ENCODE results near the gene ATP6V0C. TPM values are rescaled to one million over a fixed set of nuclear protein-coding genes. Genes with fewer than 3 reads are reported as not detected.

The ATP6V0C gene
- polyA plus RNA-seq, 4 donors = 74.5 to 298 (median 143) TPM

- H3K4me1 ChIP-seq (ENCODE audit: control insufficient read depth in 3 of 3, insufficient read depth in 2 of 3, low read depth in 1 of 3, low read length in 2 of 3) = peaks cover 3 to 79% (median 15%) of the 10 kb centered on the region in 3 donors
- 12 to 15% (median 15%) methylated on average over 37 to 41 of the region's 41 CpGs for WGBS, 3 donors
- peaks cover 0 to 82% (median 0%) of the 10 kb centered on the region in 3 donors for H3K36me3 ChIP-seq (ENCODE audit: control insufficient read depth in 3 of 3, insufficient read depth in 2 of 3, low read depth in 1 of 3, low read length in 3 of 3)
- peak overlapping the region; percentile 59 to 78 (median 66) for H3K4me3 ChIP-seq (ENCODE audit: low read depth in 1 of 3, low read length in 3 of 3)
- H3K27ac ChIP-seq (ENCODE audit: low read depth in 1 of 3, low read length in 2 of 3) = peak overlapping the region; percentile 24 to 89 (median 60)
- FAIRE-seq (no peak), DNase-seq (peak; percentile 31 to 75)
- no peaks in the 10 kb centered on the region for H3K27me3 ChIP-seq (ENCODE audit: control insufficient read depth in 3 of 3, insufficient read depth in 3 of 3, low read length in 3 of 3)
- H3K9me3 ChIP-seq (ENCODE audit: control insufficient read depth in 2 of 2, insufficient read depth in 1 of 2, low read depth in 1 of 2, low read length in 1 of 2) = no peaks in the 10 kb centered on the region
Observed at GRCh38 chr16:2520784-2521531, 7.2 kb downstream of the ATP6V0C start.

DNA sequence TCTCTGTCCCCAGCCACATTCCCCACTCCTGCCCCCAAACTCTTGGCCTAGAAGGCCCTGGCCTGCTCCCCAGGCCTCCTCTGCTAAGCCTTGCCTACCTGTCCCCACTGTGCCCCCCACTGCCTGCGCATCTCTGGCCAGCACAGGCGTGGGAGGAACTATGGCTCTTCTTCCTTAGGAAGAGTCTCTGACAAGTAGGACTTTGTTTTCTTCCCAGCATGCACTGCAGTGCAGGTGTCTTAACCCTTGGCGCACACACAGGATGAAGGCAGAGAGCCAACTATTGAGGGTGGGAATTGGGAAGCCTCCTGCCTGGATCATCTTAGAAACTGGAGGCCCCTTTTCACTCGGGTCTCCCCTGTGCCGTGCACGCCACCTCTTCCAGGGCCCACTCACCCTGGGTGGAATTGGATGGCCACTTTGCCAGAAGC, 10.1 kb downstream of the ATP6V0C start:
- H3K4me1 ChIP-seq (ENCODE audit: control insufficient read depth in 3 of 3, insufficient read depth in 2 of 3, low read depth in 1 of 3, low read length in 2 of 3) = peaks cover 0 to 72% (median 7%) of the 10 kb centered on the region in 3 donors
- peaks cover 0 to 82% (median 2%) of the 10 kb centered on the region in 3 donors for H3K36me3 ChIP-seq (ENCODE audit: control insufficient read depth in 3 of 3, insufficient read depth in 2 of 3, low read depth in 1 of 3, low read length in 3 of 3)
- no peak for FAIRE-seq
- peak overlapping the region in 2 of 3 donors; percentile 0 to 21 for H3K4me3 ChIP-seq (ENCODE audit: low read depth in 1 of 3, low read length in 3 of 3)
- peak overlapping the region; percentile 65 to 85 (median 74) for H3K27ac ChIP-seq (ENCODE audit: low read depth in 1 of 3, low read length in 2 of 3)
- no peaks in the 10 kb centered on the region for H3K9me3 ChIP-seq (ENCODE audit: control insufficient read depth in 2 of 2, insufficient read depth in 1 of 2, low read depth in 1 of 2, low read length in 1 of 2)
- DNase-seq = peak; percentile 80 to 82
- no peaks in the 10 kb centered on the region for H3K27me3 ChIP-seq (ENCODE audit: control insufficient read depth in 3 of 3, insufficient read depth in 3 of 3, low read length in 3 of 3)
- WGBS, 3 donors = 26 to 68% (median 45%) methylated on average over 6 of the region's 6 CpGs

DNA sequence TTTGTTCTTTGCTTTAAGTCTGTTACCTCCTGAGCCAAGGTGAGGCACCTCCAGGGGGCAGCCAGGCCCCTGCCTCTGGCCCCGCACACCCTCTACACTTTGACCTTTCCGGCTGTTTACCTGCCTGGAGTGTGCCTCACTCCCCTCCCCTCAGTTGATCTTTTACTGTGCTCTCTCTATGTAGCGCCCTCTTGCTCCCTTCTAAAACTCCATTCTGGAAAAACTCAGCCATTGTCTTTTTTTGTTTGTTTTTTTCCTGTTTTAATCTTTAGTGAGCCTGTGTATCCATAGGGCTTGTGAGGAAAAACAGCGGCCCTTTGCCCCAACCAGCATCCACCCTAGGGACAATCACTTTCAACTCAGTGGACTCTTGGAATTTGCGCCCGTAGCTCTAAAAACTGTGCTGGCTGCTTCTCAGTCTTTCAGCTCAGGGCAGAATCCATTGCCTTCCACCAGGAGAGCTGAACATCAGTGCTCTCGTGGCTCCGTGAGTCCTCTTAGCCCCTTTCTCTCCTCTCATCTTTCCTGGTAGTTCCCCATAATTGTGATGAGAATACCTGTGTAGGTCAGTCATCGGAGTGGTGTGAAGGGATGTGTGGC, 10.7 kb downstream of the ATP6V0C start:
- FAIRE-seq (no peak), DNase-seq (peak; percentile 83)
- WGBS, 3 donors = 24 to 67% (median 46%) methylated on average over 9 of the region's 9 CpGs
- H3K4me1 ChIP-seq (ENCODE audit: control insufficient read depth in 3 of 3, insufficient read depth in 2 of 3, low read depth in 1 of 3, low read length in 2 of 3) = peaks cover 0 to 66% (median 7%) of the 10 kb centered on the region in 3 donors
- peaks cover 0 to 82% (median 5%) of the 10 kb centered on the region in 3 donors for H3K36me3 ChIP-seq (ENCODE audit: control insufficient read depth in 3 of 3, insufficient read depth in 2 of 3, low read depth in 1 of 3, low read length in 3 of 3)
- H3K4me3 ChIP-seq (ENCODE audit: low read depth in 1 of 3, low read length in 3 of 3) = peak overlapping the region in 1 of 3 donors; percentile 21
- no peaks in the 10 kb centered on the region for H3K27me3 ChIP-seq (ENCODE audit: control insufficient read depth in 3 of 3, insufficient read depth in 3 of 3, low read length in 3 of 3)
- H3K9me3 ChIP-seq (ENCODE audit: control insufficient read depth in 2 of 2, insufficient read depth in 1 of 2, low read depth in 1 of 2, low read length in 1 of 2) = no peaks in the 10 kb centered on the region
- peak overlapping the region; percentile 65 to 85 (median 74) for H3K27ac ChIP-seq (ENCODE audit: low read depth in 1 of 3, low read length in 2 of 3)

GRCh38 chr16:2526135-2526534, 12.4 kb downstream of the ATP6V0C start:
- DNase-seq (no peak), FAIRE-seq (no peak)
- Histone ChIP-seq H3K36me3 (ENCODE audit: control insufficient read depth in 3 of 3, insufficient read depth in 2 of 3, low read depth in 1 of 3, low read length in 3 of 3) (peaks cover 0 to 90% (median 8%) of the 10 kb centered on the region in 3 donors), H3K9me3 (ENCODE audit: control insufficient read depth in 2 of 2, insufficient read depth in 1 of 2, low read depth in 1 of 2, low read length in 1 of 2) (no peaks in the 10 kb centered on the region), H3K4me3 (ENCODE audit: low read depth in 1 of 3, low read length in 3 of 3) (no peak overlapping the region), H3K4me1 (ENCODE audit: control insufficient read depth in 3 of 3, insufficient read depth in 2 of 3, low read depth in 1 of 3, low read length in 2 of 3) (peaks cover 0 to 65% (median 4%) of the 10 kb centered on the region in 3 donors), H3K27me3 (ENCODE audit: control insufficient read depth in 3 of 3, insufficient read depth in 3 of 3, low read length in 3 of 3) (no peaks in the 10 kb centered on the region), H3K27ac (ENCODE audit: low read depth in 1 of 3, low read length in 2 of 3) (peak overlapping the region in 1 of 3 donors; percentile 37)
- WGBS, 3 donors = 82 to 91% (median 87%) methylated on average over 8 of the region's 8 CpGs

GRCh38 chr16:2527071-2527783, 13.5 kb downstream of the ATP6V0C start:
- Histone ChIP-seq H3K4me3 (ENCODE audit: low read depth in 1 of 3, low read length in 3 of 3) (no peak overlapping the region), H3K27ac (ENCODE audit: low read depth in 1 of 3, low read length in 2 of 3) (no peak overlapping the region), H3K9me3 (ENCODE audit: control insufficient read depth in 2 of 2, insufficient read depth in 1 of 2, low read depth in 1 of 2, low read length in 1 of 2) (no peaks in the 10 kb centered on the region), H3K27me3 (ENCODE audit: control insufficient read depth in 3 of 3, insufficient read depth in 3 of 3, low read length in 3 of 3) (no peaks in the 10 kb centered on the region), H3K36me3 (ENCODE audit: control insufficient read depth in 3 of 3, insufficient read depth in 2 of 3, low read depth in 1 of 3, low read length in 3 of 3) (peaks cover 0 to 82% (median 8%) of the 10 kb centered on the region in 3 donors), H3K4me1 (ENCODE audit: control insufficient read depth in 3 of 3, insufficient read depth in 2 of 3, low read depth in 1 of 3, low read length in 2 of 3) (peaks cover 0 to 61% (median 5%) of the 10 kb centered on the region in 3 donors)
- FAIRE-seq = no peak
- WGBS, 3 donors = 77 to 87% (median 81%) methylated on average over 12 of the region's 12 CpGs
- DNase-seq = no peak

- WGBS, 3 donors = 82 to 94% (median 91%) methylated on average over 23 to 24 of the region's 24 CpGs
- no peak for DNase-seq
- H3K9me3 ChIP-seq (ENCODE audit: control insufficient read depth in 2 of 2, insufficient read depth in 1 of 2, low read depth in 1 of 2, low read length in 1 of 2) = no peaks in the 10 kb centered on the region
- H3K27ac ChIP-seq (ENCODE audit: low read depth in 1 of 3, low read length in 2 of 3) = no peak overlapping the region
- no peak overlapping the region for H3K4me3 ChIP-seq (ENCODE audit: low read depth in 1 of 3, low read length in 3 of 3)
- H3K36me3 ChIP-seq (ENCODE audit: control insufficient read depth in 3 of 3, insufficient read depth in 2 of 3, low read depth in 1 of 3, low read length in 3 of 3) = peaks cover 0 to 77% (median 8%) of the 10 kb centered on the region in 3 donors
- H3K4me1 ChIP-seq (ENCODE audit: control insufficient read depth in 3 of 3, insufficient read depth in 2 of 3, low read depth in 1 of 3, low read length in 2 of 3) = peaks cover 0 to 61% (median 5%) of the 10 kb centered on the region in 3 donors
- no peaks in the 10 kb centered on the region for H3K27me3 ChIP-seq (ENCODE audit: control insufficient read depth in 3 of 3, insufficient read depth in 3 of 3, low read length in 3 of 3)
- FAIRE-seq = no peak
Observed at GRCh38 chr16:2527784-2528100, 14.0 kb downstream of the ATP6V0C start.

GRCh38 chr16:2528161-2529060, 14.7 kb downstream of the ATP6V0C start:
- H3K36me3 ChIP-seq (ENCODE audit: control insufficient read depth in 3 of 3, insufficient read depth in 2 of 3, low read depth in 1 of 3, low read length in 3 of 3) = peaks cover 0 to 71% (median 8%) of the 10 kb centered on the region in 3 donors
- FAIRE-seq = no peak
- DNase-seq = no peak
- no peaks in the 10 kb centered on the region for H3K27me3 ChIP-seq (ENCODE audit: control insufficient read depth in 3 of 3, insufficient read depth in 3 of 3, low read length in 3 of 3)
- peaks cover 0 to 60% (median 5%) of the 10 kb centered on the region in 3 donors for H3K4me1 ChIP-seq (ENCODE audit: control insufficient read depth in 3 of 3, insufficient read depth in 2 of 3, low read depth in 1 of 3, low read length in 2 of 3)
- 93 to 96% (median 93%) methylated on average over 33 to 36 of the region's 36 CpGs for WGBS, 3 donors
- H3K9me3 ChIP-seq (ENCODE audit: control insufficient read depth in 2 of 2, insufficient read depth in 1 of 2, low read depth in 1 of 2, low read length in 1 of 2) = no peaks in the 10 kb centered on the region
- no peak overlapping the region for H3K27ac ChIP-seq (ENCODE audit: low read depth in 1 of 3, low read length in 2 of 3)
- H3K4me3 ChIP-seq (ENCODE audit: low read depth in 1 of 3, low read length in 3 of 3) = no peak overlapping the region

Data from small intestine (tissue), 7 donors.